Endothelial cell (in vitro differentiated cells): Measurements from ENCODE around the gene KIF3A. TPM values are rescaled to one million over a fixed set of nuclear protein-coding genes. Genes with fewer than 3 reads are reported as not detected.

Source experiments
- DNase-seq: peaks from one replicate; pipeline ENCODE4 v3.0.0; 2021; ENCODE audit warnings: low spot score
- H3K27ac Mint-ChIP-seq: one replicate; pipeline ENCODE4 v1.8.0; 2021; ENCODE audit warnings: mixed read lengths, inconsistent platforms; ENCODE audit not compliant: unreplicated experiment
- H3K27me3 Mint-ChIP-seq: one replicate; pipeline ENCODE4 v1.8.0; 2021; ENCODE audit warnings: mild to moderate bottlenecking, moderate library complexity, mixed read lengths, inconsistent platforms; ENCODE audit not compliant: unreplicated experiment
- H3K36me3 Mint-ChIP-seq: one replicate; pipeline ENCODE4 v1.8.0; 2021; ENCODE audit warnings: mild to moderate bottlenecking, low read depth, mixed read lengths, inconsistent platforms; ENCODE audit not compliant: unreplicated experiment
- H3K4me1 Mint-ChIP-seq: one replicate; pipeline ENCODE4 v1.8.0; 2021; ENCODE audit warnings: mild to moderate bottlenecking, mixed read lengths, inconsistent platforms; ENCODE audit not compliant: unreplicated experiment
- H3K4me3 Mint-ChIP-seq: one replicate; pipeline ENCODE4 v1.8.0; 2021; ENCODE audit warnings: mild to moderate bottlenecking, mixed read lengths, inconsistent platforms; ENCODE audit not compliant: unreplicated experiment
- H3K9me3 Mint-ChIP-seq: one replicate; pipeline ENCODE4 v1.8.0; 2021; ENCODE audit warnings: mixed read lengths, inconsistent platforms; ENCODE audit not compliant: unreplicated experiment
- total RNA-seq: library from RNA; stranded (reverse); fragmentation: NEBNext Ultra II Directional; extraction: Animal tissue kit (Norgen Biotek cat#: 25700); gene quantifications from one replicate; pipeline ENCODE4 v1.2.1, GENCODE V29; 2021; ENCODE audit not compliant: unreplicated experiment
- TF ChIP-seq, protein P1 (sequence below): fragments of 200-600 bp; sonication (generic); IDR thresholded peaks from one replicate; pipeline ENCODE4 v1.5.0; 2021; ENCODE audit warnings: antibody characterized with exemption; ENCODE audit not compliant: unreplicated experiment

Gene KIF3A
- total RNA-seq, 1 donor from 2014 or later: 11.5 TPM

- Mint-ChIP-seq H3K36me3 (peaks cover 2% of the 10 kb centered on the region), H3K4me3 (no peak overlapping the region), H3K27me3 (no peaks in the 10 kb centered on the region), H3K27ac (no peak overlapping the region), H3K9me3 (no peaks in the 10 kb centered on the region), H3K4me1 (peaks cover 29% of the 10 kb centered on the region)
- no peak for DNase-seq
- TF ChIP-seq, protein P1, sequence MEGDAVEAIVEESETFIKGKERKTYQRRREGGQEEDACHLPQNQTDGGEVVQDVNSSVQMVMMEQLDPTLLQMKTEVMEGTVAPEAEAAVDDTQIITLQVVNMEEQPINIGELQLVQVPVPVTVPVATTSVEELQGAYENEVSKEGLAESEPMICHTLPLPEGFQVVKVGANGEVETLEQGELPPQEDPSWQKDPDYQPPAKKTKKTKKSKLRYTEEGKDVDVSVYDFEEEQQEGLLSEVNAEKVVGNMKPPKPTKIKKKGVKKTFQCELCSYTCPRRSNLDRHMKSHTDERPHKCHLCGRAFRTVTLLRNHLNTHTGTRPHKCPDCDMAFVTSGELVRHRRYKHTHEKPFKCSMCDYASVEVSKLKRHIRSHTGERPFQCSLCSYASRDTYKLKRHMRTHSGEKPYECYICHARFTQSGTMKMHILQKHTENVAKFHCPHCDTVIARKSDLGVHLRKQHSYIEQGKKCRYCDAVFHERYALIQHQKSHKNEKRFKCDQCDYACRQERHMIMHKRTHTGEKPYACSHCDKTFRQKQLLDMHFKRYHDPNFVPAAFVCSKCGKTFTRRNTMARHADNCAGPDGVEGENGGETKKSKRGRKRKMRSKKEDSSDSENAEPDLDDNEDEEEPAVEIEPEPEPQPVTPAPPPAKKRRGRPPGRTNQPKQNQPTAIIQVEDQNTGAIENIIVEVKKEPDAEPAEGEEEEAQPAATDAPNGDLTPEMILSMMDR: no peak
These were observed 52.2 kb downstream of the KIF3A start for GRCh38 chr5:132684922-132685720.

DNA sequence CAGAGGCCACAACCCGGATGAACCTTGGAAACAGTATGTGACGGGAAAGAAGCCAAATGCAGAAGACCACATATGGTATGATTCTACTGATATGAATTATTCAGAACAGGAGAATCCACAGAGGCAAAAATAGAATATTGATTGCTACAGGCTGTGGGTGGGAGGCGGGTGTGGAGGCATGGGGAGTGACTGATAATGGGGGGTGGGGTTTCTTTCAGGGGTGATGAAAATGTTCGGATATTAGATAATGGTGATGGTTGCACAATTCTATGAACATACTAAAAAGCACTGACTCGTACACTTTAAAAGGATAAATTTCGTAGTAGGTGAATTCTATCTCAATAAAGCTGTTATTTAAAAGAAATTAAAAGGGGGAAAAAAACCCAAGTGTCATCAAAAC lies 52.9 kb downstream of the KIF3A start:
- DNase-seq: no peak
- H3K4me1 Mint-ChIP-seq: peaks cover 29% of the 10 kb centered on the region
- no peak overlapping the region for H3K27ac Mint-ChIP-seq
- TF ChIP-seq, protein P1: no peak
- H3K9me3 Mint-ChIP-seq: no peaks in the 10 kb centered on the region
- no peak overlapping the region for H3K4me3 Mint-ChIP-seq
- H3K36me3 Mint-ChIP-seq: peaks cover 4% of the 10 kb centered on the region
- no peaks in the 10 kb centered on the region for H3K27me3 Mint-ChIP-seq

GRCh38 chr5:132681983-132682382 lies 55.4 kb downstream of the KIF3A start:
- DNase-seq: no peak
- peaks cover 4% of the 10 kb centered on the region for H3K36me3 Mint-ChIP-seq
- H3K4me3 Mint-ChIP-seq: no peak overlapping the region
- H3K27me3 Mint-ChIP-seq: no peaks in the 10 kb centered on the region
- TF ChIP-seq, protein P1: no peak
- peaks cover 14% of the 10 kb centered on the region for H3K4me1 Mint-ChIP-seq
- no peaks in the 10 kb centered on the region for H3K9me3 Mint-ChIP-seq
- H3K27ac Mint-ChIP-seq: no peak overlapping the region

GRCh38 chr5:132681476-132681831 lies 55.9 kb downstream of the KIF3A start:
- peaks cover 4% of the 10 kb centered on the region for H3K36me3 Mint-ChIP-seq
- no peak overlapping the region for H3K27ac Mint-ChIP-seq
- no peak overlapping the region for H3K4me3 Mint-ChIP-seq
- TF ChIP-seq, protein P1: no peak
- H3K9me3 Mint-ChIP-seq: no peaks in the 10 kb centered on the region
- no peaks in the 10 kb centered on the region for H3K27me3 Mint-ChIP-seq
- H3K4me1 Mint-ChIP-seq: peaks cover 14% of the 10 kb centered on the region
- no peak for DNase-seq

- no peak for DNase-seq
- Mint-ChIP-seq H3K36me3 (peaks cover 4% of the 10 kb centered on the region), H3K9me3 (no peaks in the 10 kb centered on the region), H3K27ac (no peak overlapping the region), H3K4me3 (no peak overlapping the region), H3K4me1 (peaks cover 11% of the 10 kb centered on the region), H3K27me3 (no peaks in the 10 kb centered on the region)
- TF ChIP-seq, protein P1: no peak
These were observed 56.4 kb downstream of the KIF3A start for GRCh38 chr5:132680780-132681475.
